ENCODE data around the gene RIPPLY3. TPM values are rescaled to one million over a fixed set of nuclear protein-coding genes. Genes with fewer than 3 reads are reported as not detected.
"Not testable (repeated sequence)": the region's sequence is repeated elsewhere in the genome, so short reads cannot be mapped to it uniquely, and the experiment has no call there.

The RIPPLY3 gene
- total and polyA plus RNA-seq, 2 of the 13 experiments (the other 11 are each of a cell fraction or from before 2014, with no cell fraction given) = 0.09 to 2.9 TPM

GRCh38 chr21:36992671-36993070 lies 13.8 kb upstream of the RIPPLY3 start:
- in situ Hi-C loops (cut with HindIII; ENCODE audit: extremely low pct_ligation_motif_present, low pct_unique_long_range_greater_than_20kb) = no loop called here
- WGBS (ENCODE audit: low lambda C conversion rate) = 79% methylated on average over 6 of the region's 7 CpGs
- Histone ChIP-seq H3K27me3 (ENCODE audit: control insufficient read depth in 1 of 2, insufficient read depth in 2 of 2, low read length in 2 of 2) (peaks cover 0 to 3% of the 10 kb centered on the region in 2 experiments; a peak in 1 of 5 replicates), H3K9ac (ENCODE audit: insufficient read depth, low read depth, low read length) (no peak overlapping the region), H3K36me3 (replicated peaks in 1 of 2; ENCODE audit: control insufficient read depth in 1 of 2, insufficient read depth in 2 of 2, low read length in 2 of 2) (no peaks in the 10 kb centered on the region), H3K4me3 (replicated peaks in 1 of 3; ENCODE audit: insufficient read depth in 1 of 3, low read depth in 2 of 3, low read length in 3 of 3) (no peak overlapping the region), H4K20me1 (ENCODE audit: insufficient read depth, low read length) (no peaks in the 10 kb centered on the region), H2AFZ (ENCODE audit: low read length) (no peak overlapping the region), H3K4me2 (ENCODE audit: low read depth, low read length) (no peak overlapping the region), H3K4me1 (ENCODE audit: insufficient read depth, low read length) (peaks cover 39% of the 10 kb centered on the region), H3K79me2 (ENCODE audit: insufficient read depth, low read length) (no peaks in the 10 kb centered on the region), H3K27ac (ENCODE audit: extremely low read length, insufficient read depth, low read length) (no peak overlapping the region), H3K9me3 (ENCODE audit: low read length) (no peaks in the 10 kb centered on the region)
- DNase-seq (ENCODE audit: low spot score) = no peak
- FAIRE-seq = no peak
- TF ChIP-seq MAFK (conservative IDR thresholded peaks at IDR 0.05 in 1 of 2, IDR thresholded peaks at IDR 0.05 in 1 of 2; ENCODE audit: low read length in 2 of 2) (no peak), JUND (CRISPR knock-in tag; IDR thresholded peaks at IDR 0.05) (no peak), MYPOP (CRISPR knock-in tag; IDR thresholded peaks at IDR 0.05) (no peak), MXI1 (IDR thresholded peaks at IDR 0.05; ENCODE audit: borderline replicate concordance, low read depth, low read length) (no peak), CREBL2 (CRISPR knock-in tag; IDR thresholded peaks at IDR 0.05; ENCODE audit: borderline replicate concordance) (no peak), SMAD1 (CRISPR knock-in tag; IDR thresholded peaks at IDR 0.05; ENCODE audit: borderline replicate concordance, low read depth) (no peak)
- ATAC-seq = no peak
- ChIA-PET POLR2A (no interaction called here), CTCF (ENCODE audit: low intra/inter-chr PET ratio, low total read pairs) (interaction anchor here (1.9 kb wide), 1 partner anchor 17 kb away, joined by 4 read pairs; no protein-coding TSS in a partner anchor)
- intact Hi-C loops (cut with micrococcal nuclease; ENCODE audit: unreplicated experiment) = no loop called here
- BruUV-seq (replicated peaks) = no TSS peak

GRCh38 chr21:36994501-36995158 lies 11.9 kb upstream of the RIPPLY3 start:
- ATAC-seq (no peak), DNase-seq (ENCODE audit: low spot score) (no peak), FAIRE-seq (no peak)
- H3K27me3 ChIP-seq (ENCODE audit: control insufficient read depth in 1 of 2, insufficient read depth in 2 of 2, low read length in 2 of 2) = peaks cover 0 to 5% of the 10 kb centered on the region in 2 experiments; a peak in 2 of 5 replicates
- no peak overlapping the region for H3K27ac ChIP-seq (ENCODE audit: extremely low read length, insufficient read depth, low read length)
- TF ChIP-seq CTCF (CRISPR knock-in tag; IDR thresholded peaks at IDR 0.05) = 0 out of 2 replicates have a peak, but pooled peaks have one; percentile 8
- no peak for TF ChIP-seq KDM5A (IDR thresholded peaks at IDR 0.05; ENCODE audit: borderline replicate concordance, low read length)
- H2AFZ ChIP-seq (ENCODE audit: low read length) = no peak overlapping the region
- H3K4me1 ChIP-seq (ENCODE audit: insufficient read depth, low read length) = peaks cover 19% of the 10 kb centered on the region
- no peaks in the 10 kb centered on the region for H4K20me1 ChIP-seq (ENCODE audit: insufficient read depth, low read length)
- H3K36me3 ChIP-seq (replicated peaks in 1 of 2; ENCODE audit: control insufficient read depth in 1 of 2, insufficient read depth in 2 of 2, low read length in 2 of 2) = no peaks in the 10 kb centered on the region
- CTCF ChIA-PET (ENCODE audit: low intra/inter-chr PET ratio, low total read pairs) = no interaction called here
- in situ Hi-C loops (cut with HindIII; ENCODE audit: extremely low pct_ligation_motif_present, low pct_unique_long_range_greater_than_20kb) = no loop called here
- no TSS peak for BruUV-seq (replicated peaks)
- intact Hi-C loops (cut with micrococcal nuclease; ENCODE audit: unreplicated experiment) = no loop called here
- no peaks in the 10 kb centered on the region for H3K9me3 ChIP-seq (ENCODE audit: low read length)
- H3K4me2 ChIP-seq (ENCODE audit: low read depth, low read length) = no peak overlapping the region
- H3K79me2 ChIP-seq (ENCODE audit: insufficient read depth, low read length) = no peaks in the 10 kb centered on the region
- H3K4me3 ChIP-seq (replicated peaks in 1 of 3; ENCODE audit: insufficient read depth in 1 of 3, low read depth in 2 of 3, low read length in 3 of 3) = no peak overlapping the region
- 85% methylated on average over 38 of the region's 38 CpGs for WGBS (ENCODE audit: low lambda C conversion rate)
- no peak overlapping the region for H3K9ac ChIP-seq (ENCODE audit: insufficient read depth, low read depth, low read length)
- POLR2A ChIA-PET = no interaction called here

GRCh38 chr21:36995285-36995684 lies 11.2 kb upstream of the RIPPLY3 start:
- H3K4me2 ChIP-seq (ENCODE audit: low read depth, low read length); in situ Hi-C loops (cut with HindIII; ENCODE audit: extremely low pct_ligation_motif_present, low pct_unique_long_range_greater_than_20kb): not testable (repeated sequence)

More at GRCh38 chr21:36995285-36995684, 11.2 kb upstream of the RIPPLY3 start:
- H3K4me3 ChIP-seq (replicated peaks in 1 of 3; ENCODE audit: insufficient read depth in 1 of 3, low read depth in 2 of 3, low read length in 3 of 3); H2AFZ ChIP-seq (ENCODE audit: low read length); H3K79me2 ChIP-seq (ENCODE audit: insufficient read depth, low read length); H3K27me3 ChIP-seq (ENCODE audit: control insufficient read depth in 1 of 2, insufficient read depth in 2 of 2, low read length in 2 of 2); H3K9me3 ChIP-seq (ENCODE audit: low read length); FAIRE-seq; DNase-seq (ENCODE audit: low spot score); H4K20me1 ChIP-seq (ENCODE audit: insufficient read depth, low read length); H3K36me3 ChIP-seq (replicated peaks in 1 of 2; ENCODE audit: control insufficient read depth in 1 of 2, insufficient read depth in 2 of 2, low read length in 2 of 2); ATAC-seq; H3K9ac ChIP-seq (ENCODE audit: insufficient read depth, low read depth, low read length); BruUV-seq (replicated peaks); CTCF ChIA-PET (ENCODE audit: low intra/inter-chr PET ratio, low total read pairs); intact Hi-C loops (cut with micrococcal nuclease; ENCODE audit: unreplicated experiment); POLR2A ChIA-PET; H3K27ac ChIP-seq (ENCODE audit: extremely low read length, insufficient read depth, low read length): not testable (repeated sequence)
- WGBS (ENCODE audit: low lambda C conversion rate) = 81% methylated on average over 12 of the region's 12 CpGs
- peaks cover 17% of the 10 kb centered on the region for H3K4me1 ChIP-seq (ENCODE audit: insufficient read depth, low read length)

Measured in HepG2 (cell line).